Heart right ventricle (tissue), 16 donors: ENCODE data around the gene FLAD1. TPM values are rescaled to one million over a fixed set of nuclear protein-coding genes. Genes with fewer than 3 reads are reported as not detected.

Source experiments
- ATAC-seq, 8 donors: fragments of 200-7000 bp; cut with Tn5 transposase; one replicate each; pipeline ENCODE4 v1.9.1; 2020; ENCODE audit warnings: mild to moderate bottlenecking in 8 of 8, moderate library complexity in 8 of 8, moderate number of reproducible peaks in 1 of 8
- DNase-seq, 2 donors: peaks; one replicate each; pipeline ENCODE4 v3.0.0-alpha.2; 2020
- H3K27ac ChIP-seq, 10 donors: fragments of 200-600 bp; sonication (generic) in 2 of 10; one replicate each; pipeline versions ENCODE4 v1.5.0 to v1.8.0; 2020 to 2022; ENCODE audit warnings: mild to moderate bottlenecking in 3 of 10
- H3K27me3 ChIP-seq, 7 donors: fragments of 200-600 bp; one replicate each; pipeline ENCODE4 v1.8.0; 2021 to 2022; ENCODE audit warnings: mild to moderate bottlenecking in 2 of 7
- H3K36me3 ChIP-seq, 9 donors: fragments of 200-600 bp; sonication (generic) in 1 of 9; one replicate each; pipeline versions ENCODE4 v1.5.0 to v1.8.0; 2020 to 2022; ENCODE audit warnings: mild to moderate bottlenecking in 2 of 9
- H3K4me1 ChIP-seq, 9 donors: fragments of 200-600 bp; sonication (generic) in 1 of 9; one replicate each; pipeline versions ENCODE4 v1.5.0 to v1.8.0; 2020 to 2022; ENCODE audit warnings: mild to moderate bottlenecking in 4 of 9
- H3K4me3 ChIP-seq, 10 donors: fragments of 200-600 bp; sonication (generic) in 2 of 10; one replicate each; pipeline versions ENCODE4 v1.5.0 to v1.8.0; 2020 to 2022; ENCODE audit warnings: mild to moderate bottlenecking in 7 of 10, moderate library complexity in 2 of 10
- H3K9me3 ChIP-seq, 11 donors: fragments of 200-600 bp in 10 of 11; sonication (generic) in 2 of 11; one replicate each; pipeline versions ENCODE4 v1.5.0 to v1.8.0; 2013 to 2022; ENCODE audit warnings: mild to moderate bottlenecking in 2 of 11, control low read depth in 1 of 11, moderate library complexity in 1 of 11
- CTCF ChIP-seq, 9 donors: fragments of 200-600 bp; sonication (generic) in 2 of 9; IDR thresholded peaks; one replicate each; pipeline versions ENCODE4 v1.5.0 to v1.8.0; 2021 to 2022; ENCODE audit warnings: antibody characterized with exemption in 9 of 9, mild to moderate bottlenecking in 5 of 9, moderate library complexity in 1 of 9
- WGBS, 2 donors: extraction: QIAGEN DNeasy Blood & Tissue Kit; methylation state at CpG; one replicate each; pipeline ENCODE4 v1.1.7; 2013; ENCODE audit warnings: inconsistent platforms in 1 of 2; 5-methylcytosine and 5-hydroxymethylcytosine counted together
- intact Hi-C, 10 donors: fragments of 100-400 bp; cut with DNase I; formaldehyde crosslinking; loops; one replicate each; pipeline versions ENCODE4 v1.11.1 to v1.14.2; 2022
- polyA plus RNA-seq, 2 donors: library from polyadenylated mRNA; stranded (reverse); fragments of 200-250 nt; gene quantifications; one replicate each; pipeline ENCODE4 v1.2.3, GENCODE V29; 2013
- total RNA-seq, 10 donors: library from RNA; stranded (reverse); fragmentation: NEBNext Ultra II Directional in 3 of 10; extraction: Animal tissue kit (Norgen Biotek cat#: 25700) in 3 of 10; gene quantifications; one replicate each; pipeline versions ENCODE4 v1.2.1 to v1.2.4, GENCODE V29; 2021 to 2023
- donor health status: Arrhythmogenic right ventricular cardiomyopathy.
- donor health status: ischemic (EF 13 %, LVEDD 7.1; RV severe dilation, severe dysfunction).
- donor health status: healthy with polysubstance abuse.
- donor health status: DM: no; HTN: yes; CAD: no.
- donor health status: DM: no; HTN: no; CAD: no.
- donor health status: ischemic (EF 25% LVEDD 6.9; RV normal size, moderate dysfunction).
- donor health status: ischemic (EF 25% LVEDD 5.7; RV mildly dilated, moderate dysfunction).
- donor health status: healthy.
- donor health status: DM: yes; HTN: yes; CAD: no.
- donor health status: Ischemic cardiomyopathy.
- donor health status: ischemic (EF 35%, LVEDD 5.7; RV mildly dilated, moderate dysfunction).
- donor health status: nonischemic (EF 11% LVEDD 7.7; RV severe dilation, severe dysfunction).
- donor health status: DM: yes; HTN: yes; CAD: no.
- donor health status: PGD.
- donor health status: ischemic (EF 29% LVEDD 5.4; RV normal size, mild dysfunction).
- donor health status: nonischemic (EF 23%, LVEDD 6.1; RV moderate dilation, normal function).

Gene FLAD1
- total and polyA plus RNA-seq, 12 donors: 20.1 to 41.6 (median 25.0) TPM

- H3K9me3 ChIP-seq: no peaks in the 10 kb centered on the region
- DNase-seq (peak; percentile 38 to 74), ATAC-seq (peak in 3 of 8 donors; percentile 2 to 5 (median 3))
- no peaks in the 10 kb centered on the region for H3K27me3 ChIP-seq
- intact Hi-C loops: loop anchor here in 4 of 10 donors (5.0 to 10.0 kb wide), 4 partner anchors 45 to 90 kb away; partner anchors contain the start of genes ADAM15 (in 2 of the 4) and EFNA4 (in 2 of the 4)
- H3K36me3 ChIP-seq: peaks cover 0 to 17% (median 7%) of the 10 kb centered on the region in 9 donors
- no peak for TF ChIP-seq CTCF (IDR thresholded peaks at IDR 0.05)
- H3K27ac ChIP-seq: peak overlapping the region; percentile 90 to 100 (median 96)
- WGBS, 2 donors: 13 to 18% methylated on average over 18 of the region's 18 CpGs
- peak overlapping the region in 9 of 10 donors; percentile 53 to 89 (median 68) for H3K4me3 ChIP-seq
- H3K4me1 ChIP-seq: peaks cover 25 to 79% (median 62%) of the 10 kb centered on the region in 9 donors
These were observed 10.4 kb upstream of the FLAD1 start for GRCh38 chr1:154972517-154973343.

- Histone ChIP-seq H3K4me1 (peaks cover 25 to 71% (median 57%) of the 10 kb centered on the region in 9 donors), H3K9me3 (no peaks in the 10 kb centered on the region), H3K36me3 (peaks cover 0 to 14% (median 7%) of the 10 kb centered on the region in 9 donors), H3K27me3 (no peaks in the 10 kb centered on the region), H3K4me3 (peak overlapping the region; percentile 36 to 89 (median 66)), H3K27ac (peak overlapping the region; percentile 90 to 100 (median 96))
- intact Hi-C loops: loop anchor here in 6 of 10 donors (2.0 to 10.0 kb wide), 5 partner anchors 27 to 89 kb away; partner anchors contain the start of genes ADAM15 (in 2 of the 6) and EFNA4 (in 2 of the 6)
- peak; percentile 95 to 98 for DNase-seq
- 3 to 5% methylated on average over 34 to 37 of the region's 37 CpGs for WGBS, 2 donors
- peak; percentile 35 to 71 (median 58) for ATAC-seq
- TF ChIP-seq CTCF (IDR thresholded peaks at IDR 0.05): peak in 5 of 9 donors; percentile 9 to 46 (median 44)
These were observed 9.6 kb upstream of the FLAD1 start for GRCh38 chr1:154973344-154974101.

- H3K27ac ChIP-seq: peak within 1 kb of the TSS; percentile 90 to 100 (median 96)
- no peaks in the 10 kb centered on the region for H3K27me3 ChIP-seq
- TF ChIP-seq CTCF (IDR thresholded peaks at IDR 0.05): peak in 1 of 9 donors; percentile 18
- peak within 1 kb of the TSS; percentile 41 to 89 (median 66) for H3K4me3 ChIP-seq
- no peaks in the 10 kb centered on the region for H3K9me3 ChIP-seq
- peaks cover 25 to 64% (median 50%) of the 10 kb centered on the region in 9 donors for H3K4me1 ChIP-seq
- ATAC-seq (peak; percentile 82 to 92 (median 89)), DNase-seq (peak; percentile 95 to 98)
- intact Hi-C loops: loop anchor here in 6 of 10 donors (2.0 to 10.0 kb wide), 5 partner anchors 27 to 88 kb away; partner anchors contain the start of genes ADAM15 (in 2 of the 6) and EFNA4 (in 2 of the 6)
- WGBS, 2 donors: 0% methylated on average over 47 of the region's 47 CpGs
- H3K36me3 ChIP-seq: peaks cover 0 to 11% (median 4%) of the 10 kb centered on the region in 9 donors
These were observed 8.9 kb upstream of the FLAD1 start, which contains the start of gene CKS1B for GRCh38 chr1:154974102-154974807. TSS of gene CKS1B (plus strand) at chr1:154974681. CDS start at chr1:154974746, 65 bp downstream.
